Memory B cell (primary cell): ENCODE data around the gene ABCC1.
A peak's percentile ranks its signal among the peaks of the same experiment; 100 is the strongest.

Source experiments
- ATAC-seq: fragments of 150-1000 bp; cut with Tn5 transposase; 2 replicates; pipeline ENCODE4 v1.10.0; 2021; ENCODE audit warnings: low read depth, mild to moderate bottlenecking, moderate library complexity
- DNase-seq, 2 donors: peaks; one replicate each; pipeline ENCODE4 v3.0.0; 2022; ENCODE audit warnings: low spot score in 2 of 2
- H3K27ac Mint-ChIP-seq: one replicate; pipeline ENCODE4 v1.8.0; 2022; ENCODE audit warnings: mild to moderate bottlenecking, moderate library complexity, mixed read lengths
- H3K27me3 Mint-ChIP-seq: one replicate; pipeline ENCODE4 v1.8.0; 2022; ENCODE audit warnings: mixed read lengths
- H3K36me3 Mint-ChIP-seq: one replicate; pipeline ENCODE4 v1.8.0; 2022; ENCODE audit warnings: mild to moderate bottlenecking, mixed read lengths
- H3K4me1 Mint-ChIP-seq: one replicate; pipeline ENCODE4 v1.8.0; 2022; ENCODE audit warnings: mixed read lengths
- H3K4me3 Mint-ChIP-seq: one replicate; pipeline ENCODE4 v1.8.0; 2022; ENCODE audit warnings: mild to moderate bottlenecking, moderate library complexity, mixed read lengths
- H3K9me3 Mint-ChIP-seq: one replicate; pipeline ENCODE4 v1.8.0; 2022; ENCODE audit warnings: mixed read lengths

The ABCC1 gene

DNA sequence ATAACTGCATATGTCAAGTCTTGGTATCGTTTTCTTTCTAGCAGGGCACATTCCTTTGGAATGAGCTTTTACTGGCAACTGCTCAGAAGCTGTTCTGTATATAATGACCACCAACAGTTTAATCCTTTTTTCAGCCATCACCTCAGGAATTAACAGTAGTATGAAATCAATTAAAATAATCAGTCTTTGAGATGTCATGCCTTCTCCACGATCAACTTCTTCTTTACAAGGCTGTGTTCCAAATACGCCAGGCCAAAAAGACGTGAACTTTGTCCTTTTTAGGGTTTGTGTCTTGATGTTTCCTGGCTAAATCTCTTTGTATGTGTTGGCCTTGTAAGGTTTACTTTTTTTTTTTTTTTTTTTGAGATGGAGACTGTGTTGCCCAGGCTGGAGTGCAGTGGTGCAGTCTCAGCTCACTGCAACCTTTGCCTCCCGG is 54.9 kb downstream of the ABCC1 start:
- H3K27me3 Mint-ChIP-seq = no peaks in the 10 kb centered on the region
- peaks cover 3% of the 10 kb centered on the region for H3K9me3 Mint-ChIP-seq
- H3K4me3 Mint-ChIP-seq = no peak overlapping the region
- H3K27ac Mint-ChIP-seq = peak overlapping the region; percentile 8
- peaks cover 9% of the 10 kb centered on the region for H3K36me3 Mint-ChIP-seq
- ATAC-seq = no peak
- DNase-seq = no peak
- H3K4me1 Mint-ChIP-seq = peaks cover 35% of the 10 kb centered on the region

DNA sequence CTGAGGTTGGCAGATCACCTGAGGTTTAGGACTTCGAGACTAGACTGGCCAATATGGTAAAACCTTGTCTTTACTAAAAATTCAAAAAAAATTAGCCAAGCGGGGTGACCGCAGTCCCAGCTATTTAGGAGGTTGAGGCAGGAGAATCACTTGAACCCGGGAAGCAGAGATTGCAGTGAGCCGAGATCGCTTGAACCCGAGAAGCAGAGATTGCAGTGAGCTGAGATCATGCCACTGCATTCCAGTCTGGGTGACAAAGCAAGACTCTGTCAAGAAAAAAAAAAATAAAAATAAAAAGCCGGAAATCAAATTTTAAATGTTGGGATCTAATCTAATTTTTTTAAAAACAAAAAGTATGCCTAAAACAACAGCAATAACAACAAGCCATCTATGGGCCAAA is 56.3 kb downstream of the ABCC1 start:
- H3K9me3 Mint-ChIP-seq = peaks cover 3% of the 10 kb centered on the region
- H3K36me3 Mint-ChIP-seq = peaks cover 20% of the 10 kb centered on the region
- peak overlapping the region; percentile 100 for H3K27ac Mint-ChIP-seq
- no peak for ATAC-seq
- H3K4me3 Mint-ChIP-seq = no peak overlapping the region
- peaks cover 44% of the 10 kb centered on the region for H3K4me1 Mint-ChIP-seq
- no peak for DNase-seq
- H3K27me3 Mint-ChIP-seq = no peaks in the 10 kb centered on the region

- Mint-ChIP-seq H3K4me3 (peak overlapping the region; percentile 63), H3K4me1 (peaks cover 44% of the 10 kb centered on the region), H3K36me3 (peaks cover 24% of the 10 kb centered on the region), H3K9me3 (peaks cover 3% of the 10 kb centered on the region), H3K27ac (peak overlapping the region; percentile 100), H3K27me3 (no peaks in the 10 kb centered on the region)
- DNase-seq = no peak
- no peak for ATAC-seq
Observed at GRCh38 chr16:16006650-16007049, 57.2 kb downstream of the ABCC1 start.

GRCh38 chr16:16007743-16008111 is 58.3 kb downstream of the ABCC1 start:
- Mint-ChIP-seq H3K27me3 (no peaks in the 10 kb centered on the region), H3K4me3 (peak overlapping the region; percentile 77), H3K9me3 (peaks cover 3% of the 10 kb centered on the region), H3K36me3 (peaks cover 24% of the 10 kb centered on the region), H3K4me1 (peaks cover 43% of the 10 kb centered on the region), H3K27ac (peak overlapping the region; percentile 100)
- ATAC-seq (peak; percentile 87), DNase-seq (peak; percentile 61 to 70)

DNA sequence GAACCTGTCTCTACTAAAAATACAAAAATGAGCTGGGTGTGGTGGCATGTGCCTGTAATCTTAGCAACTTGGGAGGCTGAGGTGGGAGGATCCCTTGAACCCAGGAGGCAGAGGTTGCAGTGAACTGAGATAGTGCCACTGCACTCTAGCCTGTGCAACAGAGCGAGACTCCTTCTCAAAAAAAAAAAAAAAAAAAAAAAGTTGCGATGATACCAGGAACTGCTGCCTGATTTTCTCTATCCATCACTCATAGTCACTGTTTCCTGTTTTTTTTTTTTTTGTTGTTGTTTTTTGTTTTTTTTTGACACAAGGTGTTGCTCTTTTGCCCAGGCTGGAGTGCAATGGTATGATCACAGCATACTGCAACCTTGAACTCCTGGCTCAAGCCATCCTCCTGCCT is 59.2 kb downstream of the ABCC1 start:
- H3K36me3 Mint-ChIP-seq = peaks cover 24% of the 10 kb centered on the region
- H3K27ac Mint-ChIP-seq = peak overlapping the region; percentile 29
- H3K4me3 Mint-ChIP-seq = peak overlapping the region; percentile 59
- H3K9me3 Mint-ChIP-seq = peaks cover 1% of the 10 kb centered on the region
- H3K4me1 Mint-ChIP-seq = peaks cover 39% of the 10 kb centered on the region
- H3K27me3 Mint-ChIP-seq = no peaks in the 10 kb centered on the region
- ATAC-seq = peak; percentile 12
- DNase-seq = no peak

GRCh38 chr16:16009401-16009800 is 60.0 kb downstream of the ABCC1 start:
- Mint-ChIP-seq H3K4me3 (no peak overlapping the region), H3K9me3 (peaks cover 1% of the 10 kb centered on the region), H3K4me1 (peaks cover 36% of the 10 kb centered on the region), H3K36me3 (peaks cover 26% of the 10 kb centered on the region), H3K27ac (peak overlapping the region; percentile 29), H3K27me3 (no peaks in the 10 kb centered on the region)
- DNase-seq = no peak
- ATAC-seq = no peak

DNA sequence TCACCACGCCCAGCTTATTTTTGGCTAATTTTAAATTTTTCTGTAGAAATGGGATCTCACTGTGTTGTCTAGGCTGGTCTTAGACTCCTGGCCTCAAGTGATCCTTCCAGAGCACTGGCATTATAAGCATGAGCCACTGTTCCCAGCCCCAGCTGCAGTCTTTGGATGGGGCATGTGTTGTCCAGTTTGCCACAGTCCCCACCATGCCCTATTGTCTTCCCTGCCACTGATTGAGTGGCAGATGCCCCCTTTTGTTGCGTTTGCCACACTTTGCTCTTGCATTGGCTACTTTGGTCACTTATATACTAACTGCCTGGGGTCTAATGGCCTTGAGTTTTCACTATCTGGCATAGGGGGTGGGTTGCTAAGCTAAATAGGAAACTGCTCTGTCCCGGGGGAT is 60.8 kb downstream of the ABCC1 start:
- peak overlapping the region; percentile 87 for H3K27ac Mint-ChIP-seq
- no peak overlapping the region for H3K4me3 Mint-ChIP-seq
- peaks cover 33% of the 10 kb centered on the region for H3K4me1 Mint-ChIP-seq
- no peaks in the 10 kb centered on the region for H3K27me3 Mint-ChIP-seq
- ATAC-seq (no peak), DNase-seq (no peak)
- H3K36me3 Mint-ChIP-seq = peaks cover 29% of the 10 kb centered on the region
- H3K9me3 Mint-ChIP-seq = peaks cover 1% of the 10 kb centered on the region

DNA sequence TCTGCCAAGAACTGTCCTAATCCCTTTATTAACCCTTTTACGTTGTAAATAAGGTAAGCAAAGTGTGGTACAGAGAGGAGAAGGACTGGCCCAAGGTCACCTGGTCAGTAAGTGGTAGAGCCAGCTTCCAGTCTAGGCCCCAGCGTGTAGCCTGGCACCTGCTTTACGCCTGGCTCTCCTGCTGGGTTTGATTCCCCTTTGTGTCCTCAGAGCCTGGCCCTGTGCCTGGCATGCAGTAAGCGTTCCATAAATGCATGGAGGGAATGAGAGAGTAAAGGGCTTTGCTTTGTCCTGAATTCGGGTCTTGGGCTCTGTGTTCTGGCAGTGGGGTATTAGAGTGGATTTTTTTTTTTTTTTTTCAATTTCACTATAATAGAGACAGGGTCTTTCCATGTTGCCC is 62.7 kb downstream of the ABCC1 start:
- Mint-ChIP-seq H3K27ac (no peak overlapping the region), H3K4me1 (peaks cover 29% of the 10 kb centered on the region), H3K27me3 (no peaks in the 10 kb centered on the region), H3K4me3 (no peak overlapping the region), H3K9me3 (no peaks in the 10 kb centered on the region), H3K36me3 (peaks cover 36% of the 10 kb centered on the region)
- ATAC-seq (no peak), DNase-seq (no peak)

- DNase-seq (no peak), ATAC-seq (no peak)
- H3K4me3 Mint-ChIP-seq = no peak overlapping the region
- H3K36me3 Mint-ChIP-seq = peaks cover 49% of the 10 kb centered on the region
- H3K27ac Mint-ChIP-seq = no peak overlapping the region
- H3K27me3 Mint-ChIP-seq = no peaks in the 10 kb centered on the region
- H3K9me3 Mint-ChIP-seq = no peaks in the 10 kb centered on the region
- H3K4me1 Mint-ChIP-seq = peaks cover 26% of the 10 kb centered on the region
Observed at GRCh38 chr16:16013812-16014211, 64.4 kb downstream of the ABCC1 start.

- no peak for DNase-seq
- no peak for ATAC-seq
- H3K9me3 Mint-ChIP-seq = no peaks in the 10 kb centered on the region
Observed at GRCh38 chr16:16014329-16015224, 65.2 kb downstream of the ABCC1 start.

GRCh38 chr16:16015849-16016248 is 66.4 kb downstream of the ABCC1 start:
- no peak for ATAC-seq
- Mint-ChIP-seq H3K27ac (peak overlapping the region; percentile 69), H3K4me3 (no peak overlapping the region), H3K27me3 (no peaks in the 10 kb centered on the region), H3K4me1 (peaks cover 16% of the 10 kb centered on the region), H3K9me3 (no peaks in the 10 kb centered on the region), H3K36me3 (peaks cover 54% of the 10 kb centered on the region)
- DNase-seq = no peak

More at GRCh38 chr16:16014329-16015224, 65.2 kb downstream of the ABCC1 start:
- Mint-ChIP-seq H3K4me3 (no peak overlapping the region), H3K36me3 (peaks cover 50% of the 10 kb centered on the region), H3K27ac (no peak overlapping the region), H3K27me3 (no peaks in the 10 kb centered on the region), H3K4me1 (peaks cover 20% of the 10 kb centered on the region)

DNA sequence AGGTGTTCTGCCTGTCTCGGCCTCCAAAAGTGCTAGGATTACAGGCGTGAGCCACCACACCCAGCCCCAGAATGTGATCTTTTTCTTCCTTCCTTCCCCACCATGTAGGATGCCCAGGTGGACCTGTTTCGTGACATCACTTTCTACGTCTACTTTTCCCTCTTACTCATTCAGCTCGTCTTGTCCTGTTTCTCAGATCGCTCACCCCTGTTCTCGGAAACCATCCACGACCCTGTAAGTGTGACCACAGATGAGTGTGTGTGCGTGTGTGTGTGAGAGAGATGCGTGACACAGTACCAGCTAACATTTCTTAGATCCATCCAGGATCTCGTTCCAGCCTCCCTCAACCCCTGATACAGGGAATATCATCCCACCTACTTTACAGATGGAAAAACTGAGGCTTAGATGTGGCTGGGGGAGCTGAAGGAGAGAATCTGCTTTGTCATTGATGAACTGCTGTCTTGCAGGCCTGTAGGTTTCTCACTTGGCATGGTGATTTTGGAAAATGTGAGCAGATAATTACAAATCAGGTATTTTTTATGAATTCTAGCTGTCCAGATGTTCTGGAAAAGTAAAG is 67.1 kb downstream of the ABCC1 start:
- H3K4me3 Mint-ChIP-seq = no peak overlapping the region
- peak overlapping the region; percentile 18 for H3K27ac Mint-ChIP-seq
- no peak for ATAC-seq
- no peaks in the 10 kb centered on the region for H3K27me3 Mint-ChIP-seq
- DNase-seq = no peak
- H3K36me3 Mint-ChIP-seq = peaks cover 51% of the 10 kb centered on the region
- H3K4me1 Mint-ChIP-seq = peaks cover 15% of the 10 kb centered on the region
- no peaks in the 10 kb centered on the region for H3K9me3 Mint-ChIP-seq

DNA sequence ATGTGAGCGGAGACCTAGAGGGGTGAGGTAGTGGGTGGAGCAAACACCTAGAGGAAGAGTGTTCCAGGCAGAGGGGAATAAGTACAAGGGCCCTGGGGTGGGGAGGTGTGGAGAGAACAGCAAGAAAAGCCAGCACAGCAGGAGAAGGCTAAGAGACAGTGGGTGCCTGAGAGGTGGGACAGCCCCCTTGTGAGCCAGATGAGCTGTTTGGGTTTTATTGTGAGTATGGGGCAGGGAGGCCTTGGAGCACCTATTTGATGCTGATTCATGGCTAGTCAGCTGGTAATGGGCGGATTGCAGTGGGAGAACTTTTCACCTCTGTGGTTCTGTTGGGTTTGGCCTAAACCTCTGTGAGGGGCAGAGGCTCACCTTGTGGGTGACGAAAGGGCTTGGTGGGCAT is 68.4 kb downstream of the ABCC1 start:
- no peak for DNase-seq
- no peak for ATAC-seq
- peak overlapping the region; percentile 26 for H3K27ac Mint-ChIP-seq
- H3K36me3 Mint-ChIP-seq = peaks cover 51% of the 10 kb centered on the region
- H3K9me3 Mint-ChIP-seq = no peaks in the 10 kb centered on the region
- peaks cover 18% of the 10 kb centered on the region for H3K4me1 Mint-ChIP-seq
- no peak overlapping the region for H3K4me3 Mint-ChIP-seq
- H3K27me3 Mint-ChIP-seq = no peaks in the 10 kb centered on the region

DNA sequence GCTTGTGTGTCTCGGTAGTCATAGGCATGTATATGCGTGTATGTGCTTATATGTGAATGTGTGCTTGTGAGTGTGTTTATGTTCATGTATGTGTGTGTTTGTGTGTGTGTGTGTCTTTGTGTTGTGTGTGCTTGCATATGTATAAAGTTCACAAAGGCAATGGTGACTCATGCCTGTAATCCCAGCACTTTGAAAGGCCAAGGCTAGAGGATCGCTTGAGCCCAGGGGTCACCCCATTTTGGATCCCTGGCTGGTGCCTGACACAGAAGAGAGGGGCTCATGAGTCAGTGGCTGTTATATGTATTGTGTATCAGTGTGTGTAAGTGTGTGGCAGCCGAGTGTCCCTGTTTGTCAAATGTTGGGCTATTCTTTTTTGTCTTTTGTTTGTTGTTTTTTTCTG is 69.3 kb downstream of the ABCC1 start:
- no peak overlapping the region for H3K27ac Mint-ChIP-seq
- no peaks in the 10 kb centered on the region for H3K27me3 Mint-ChIP-seq
- H3K9me3 Mint-ChIP-seq = no peaks in the 10 kb centered on the region
- no peak for ATAC-seq
- H3K4me1 Mint-ChIP-seq = peaks cover 20% of the 10 kb centered on the region
- no peak for DNase-seq
- no peak overlapping the region for H3K4me3 Mint-ChIP-seq
- peaks cover 52% of the 10 kb centered on the region for H3K36me3 Mint-ChIP-seq
